Non-pigmented ciliary epithelial cell (primary cell): Measurements from ENCODE around the gene OR2D2.
"Not testable (repeated sequence)": the region's sequence is repeated elsewhere in the genome, so short reads cannot be mapped to it uniquely, and the experiment has no call there.

Source experiments
- DNase-seq: peaks from one replicate; pipeline ENCODE4 v3.0.0-alpha.2; 2010; ENCODE audit warnings: low read depth

Gene OR2D2

DNA sequence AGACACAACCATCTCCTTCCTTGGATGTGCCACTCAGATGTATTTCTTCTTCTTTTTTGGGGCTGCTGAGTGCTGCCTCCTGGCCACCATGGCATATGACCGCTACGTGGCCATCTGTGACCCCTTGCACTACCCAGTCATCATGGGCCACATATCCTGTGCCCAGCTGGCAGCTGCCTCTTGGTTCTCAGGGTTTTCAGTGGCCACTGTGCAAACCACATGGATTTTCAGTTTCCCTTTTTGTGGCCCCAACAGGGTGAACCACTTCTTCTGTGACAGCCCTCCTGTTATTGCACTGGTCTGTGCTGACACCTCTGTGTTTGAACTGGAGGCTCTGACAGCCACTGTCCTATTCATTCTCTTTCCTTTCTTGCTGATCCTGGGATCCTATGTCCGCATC is 15.4 kb downstream of the OR2D2 start:
- DNase-seq = no peak

DNA sequence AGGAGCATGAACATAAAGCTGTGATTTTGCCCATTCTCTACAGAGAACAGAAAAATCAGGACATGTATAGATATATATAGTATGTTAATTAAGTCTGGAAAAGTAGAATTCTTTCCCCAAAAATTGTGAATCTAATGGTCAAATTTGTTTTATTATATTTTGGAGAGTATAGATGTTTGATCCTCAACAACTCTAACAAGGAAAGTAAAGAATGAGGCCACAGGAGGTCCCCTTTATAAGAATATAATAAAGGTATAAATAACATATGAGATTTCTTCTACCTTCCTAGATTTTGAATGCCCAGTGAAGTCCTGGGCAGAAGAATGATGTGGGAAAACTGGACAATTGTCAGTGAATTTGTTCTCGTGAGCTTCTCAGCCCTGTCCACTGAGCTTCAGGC is 16.0 kb downstream of the OR2D2 start, which contains the start of gene OR10A4:
Gene OR10A4 (plus strand): TSS at position 301 of the 400 bp plus-strand sequence. CDS start 23 bp downstream, at position 324.
- no peak for DNase-seq

DNA sequence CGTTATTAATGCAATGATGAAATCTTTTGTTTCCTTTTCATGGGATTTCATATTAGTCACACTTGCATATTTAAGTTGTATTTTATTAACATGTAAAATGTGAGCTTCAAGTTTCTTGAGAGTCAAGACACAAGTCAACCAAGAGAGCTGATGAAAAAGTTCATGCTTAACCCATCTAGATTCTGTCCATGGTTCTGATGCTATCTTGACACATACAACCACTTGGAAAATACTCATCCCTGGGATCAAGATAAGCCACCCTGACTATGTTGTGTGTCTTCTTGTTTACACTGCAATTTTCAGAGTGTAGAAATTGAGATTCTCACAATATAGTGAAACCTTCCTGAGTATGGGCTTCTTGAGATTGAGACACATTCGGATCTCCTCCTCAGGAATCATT is 16.5 kb downstream of the OR2D2 start:
- no peak for DNase-seq

DNA sequence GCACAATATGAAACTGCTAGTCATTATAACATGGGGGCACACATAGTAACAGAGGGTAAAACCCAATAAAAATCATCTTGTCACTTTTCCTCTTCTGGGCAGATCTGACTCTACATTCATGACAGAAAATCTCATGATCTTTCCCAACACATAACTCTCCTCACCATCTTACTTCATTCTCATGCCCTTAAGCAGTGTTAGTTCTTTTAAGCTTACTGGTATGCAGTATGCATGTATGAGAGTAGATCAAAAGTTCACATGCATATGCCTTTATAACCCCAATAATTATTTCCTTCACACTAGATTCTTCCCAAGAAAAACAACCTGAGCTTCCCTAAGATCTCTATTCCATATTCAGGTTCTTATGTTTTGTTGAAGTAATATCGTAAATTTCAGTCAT is 21.0 kb downstream of the OR2D2 start:
- DNase-seq = no peak

DNA sequence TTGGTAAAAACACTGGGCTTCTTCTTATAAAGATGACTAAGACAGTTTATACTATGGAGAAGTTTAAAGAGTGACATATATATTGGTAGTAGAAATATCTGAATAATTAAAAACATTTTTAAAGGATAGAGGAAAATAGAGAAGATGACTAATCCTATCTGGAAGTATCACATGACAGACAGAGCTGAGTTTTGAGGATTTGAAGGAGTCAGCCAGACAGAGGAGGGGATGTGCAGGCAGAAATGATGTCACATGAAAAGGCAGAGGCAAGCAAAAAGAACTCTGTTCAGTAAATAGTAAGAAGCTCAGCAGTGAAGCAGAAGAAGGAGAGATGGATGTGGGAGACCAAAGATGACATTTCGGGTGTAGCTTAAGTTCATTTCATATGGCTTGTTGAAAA is 27.9 kb downstream of the OR2D2 start:
- peak; percentile 38 for DNase-seq

DNA sequence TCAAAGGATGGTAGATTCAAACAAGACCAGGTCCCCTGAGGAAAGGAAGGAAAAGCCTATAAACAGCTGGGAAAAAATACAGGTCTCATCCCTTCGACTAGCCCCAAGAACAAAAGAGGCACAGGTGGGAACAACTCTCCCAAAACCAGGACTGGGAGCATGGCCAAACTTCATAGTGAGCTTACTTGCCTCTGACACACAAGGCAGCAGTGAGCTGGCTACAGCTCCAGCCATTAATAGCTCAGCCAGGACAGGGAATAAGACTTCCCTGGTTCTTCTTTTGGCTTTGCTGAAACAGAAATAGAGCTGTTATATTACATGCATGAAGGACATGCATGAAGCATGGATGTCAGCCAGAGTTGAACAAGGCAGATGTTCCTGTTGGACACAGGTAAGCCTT is 29.3 kb downstream of the OR2D2 start, which contains the start of gene OR10A2:
Gene OR10A2 (plus strand): TSS at position 97 of the 400 bp plus-strand sequence. CDS start 6,698 bp downstream, outside the sequence.
- no peak for DNase-seq

DNA sequence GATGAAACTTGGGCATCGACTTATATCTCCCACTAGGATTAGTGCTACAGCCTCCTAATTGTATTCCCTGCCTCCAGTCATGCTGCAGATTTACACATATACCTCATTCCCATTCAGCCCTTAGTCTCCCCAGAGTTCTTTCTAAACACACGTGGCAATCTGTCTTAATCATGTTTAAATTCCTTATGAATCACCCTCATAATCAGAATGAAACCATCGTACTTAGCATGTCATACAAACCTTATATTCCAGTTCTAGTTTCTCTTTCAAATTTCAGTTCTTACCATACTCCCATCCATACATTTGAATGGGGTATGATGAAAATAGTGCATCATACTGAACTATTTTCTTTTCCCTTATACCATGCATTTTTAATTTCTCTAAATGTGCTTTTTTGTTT is 35.4 kb downstream of the OR2D2 start:
- peak; percentile 27 for DNase-seq

DNA sequence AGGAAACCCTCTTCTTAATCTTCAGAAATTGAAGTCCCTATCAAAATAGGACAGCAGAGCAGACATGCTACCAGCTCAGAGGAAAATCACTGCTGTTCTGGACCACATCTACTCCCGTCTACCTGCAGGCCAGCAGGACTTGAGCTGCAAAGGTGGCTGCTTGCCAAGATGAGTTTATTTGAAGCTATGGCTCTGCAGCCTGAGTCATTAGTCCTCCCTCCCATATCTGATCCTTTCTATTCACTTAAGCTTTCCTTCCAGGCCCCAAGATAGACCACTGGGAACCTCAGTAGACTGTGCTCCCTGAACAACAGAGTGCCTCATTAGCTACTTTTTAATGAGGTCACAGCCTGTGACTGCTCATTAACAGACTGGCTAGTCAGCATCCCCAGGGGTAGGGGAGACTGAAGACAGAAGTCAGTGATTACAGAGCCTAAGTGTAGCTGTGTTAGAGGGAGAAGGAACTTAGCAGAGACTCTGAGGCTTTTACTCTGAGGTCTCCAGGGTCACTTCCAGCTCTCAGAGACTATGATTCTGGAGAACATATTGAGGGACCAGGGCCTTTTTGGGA is 36.2 kb downstream of the OR2D2 start:
- peak; percentile 65 for DNase-seq

DNA sequence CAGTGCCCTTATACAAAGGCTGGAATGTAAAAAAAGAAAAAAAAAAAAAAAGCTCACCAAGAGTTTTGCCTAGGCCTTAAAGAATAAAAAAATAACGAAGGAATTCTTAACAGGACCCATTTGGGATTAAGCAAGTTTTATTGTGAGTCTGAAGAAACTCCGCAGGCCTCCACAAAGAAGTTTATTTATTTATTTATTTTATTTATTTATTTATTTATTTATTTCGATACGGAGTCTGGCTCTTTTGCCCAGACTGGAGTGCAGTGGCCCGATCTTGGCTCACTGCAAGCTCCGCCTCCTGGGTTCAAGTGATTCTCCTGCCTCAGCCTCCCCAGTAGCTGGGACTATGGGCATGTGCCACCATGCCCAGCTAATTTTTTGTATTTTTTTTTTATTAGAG is 37.5 kb downstream of the OR2D2 start:
- not testable (repeated sequence) for DNase-seq

DNA sequence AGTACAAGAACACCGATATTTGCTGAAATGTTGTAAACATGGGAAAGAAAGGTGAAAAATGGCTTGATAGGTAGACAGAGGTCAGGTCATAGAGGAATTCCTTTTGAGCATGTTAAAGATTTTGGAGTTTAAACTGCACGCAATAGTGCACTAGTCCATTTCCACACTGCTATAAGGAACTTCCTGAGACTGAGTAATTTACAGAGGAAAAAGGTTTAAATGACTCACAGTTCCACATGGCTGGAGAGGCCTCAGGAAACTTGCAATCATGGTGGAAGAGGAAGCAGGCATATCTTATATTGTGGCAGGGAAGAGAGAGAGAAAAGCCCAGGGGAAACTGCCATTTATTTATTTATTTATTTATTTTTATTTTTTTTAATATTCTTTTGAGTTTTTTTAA is 41.8 kb downstream of the OR2D2 start:
- no peak for DNase-seq

DNA sequence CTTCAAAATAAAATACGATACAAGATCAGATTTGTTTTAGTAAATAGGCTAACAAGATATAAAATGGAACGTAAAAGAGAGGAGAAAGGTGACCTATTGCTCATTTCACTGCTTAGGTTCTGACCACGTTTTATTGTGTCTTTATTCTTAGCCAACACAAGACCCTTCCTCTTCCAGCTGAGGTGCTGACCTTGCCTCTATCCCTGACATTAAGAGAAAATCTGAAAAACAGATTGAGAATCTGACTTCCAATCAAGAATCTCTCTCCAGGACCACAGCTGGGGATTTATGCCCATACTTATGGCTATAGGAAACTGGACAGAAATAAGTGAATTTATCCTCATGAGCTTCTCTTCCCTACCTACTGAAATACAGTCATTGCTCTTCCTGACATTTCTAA is 46.9 kb downstream of the OR2D2 start, which contains the start of gene OR10A5:
Gene OR10A5 (plus strand): TSS at position 301 of the 400 bp plus-strand sequence. CDS start 0 bp downstream, at position 301.
- no peak for DNase-seq

DNA sequence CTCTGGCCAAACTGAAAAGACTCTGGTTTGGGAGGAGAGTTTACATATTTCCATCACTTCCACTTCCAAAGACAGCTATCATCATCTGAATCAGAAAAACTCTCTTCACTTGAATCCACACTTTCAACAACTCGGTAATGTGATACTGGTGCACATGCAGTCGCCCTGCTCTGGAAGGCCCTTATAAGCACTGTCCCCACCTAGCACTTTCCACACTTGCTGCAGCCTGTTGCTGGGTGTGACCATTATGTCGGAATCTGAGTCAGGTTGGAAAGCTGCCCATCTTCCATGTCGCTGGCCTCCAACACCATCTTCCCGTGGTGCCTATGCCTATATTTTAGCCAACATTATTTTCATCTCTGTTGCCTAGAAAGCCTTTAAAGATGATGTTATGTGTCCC is 47.9 kb downstream of the OR2D2 start:
- no peak for DNase-seq

DNA sequence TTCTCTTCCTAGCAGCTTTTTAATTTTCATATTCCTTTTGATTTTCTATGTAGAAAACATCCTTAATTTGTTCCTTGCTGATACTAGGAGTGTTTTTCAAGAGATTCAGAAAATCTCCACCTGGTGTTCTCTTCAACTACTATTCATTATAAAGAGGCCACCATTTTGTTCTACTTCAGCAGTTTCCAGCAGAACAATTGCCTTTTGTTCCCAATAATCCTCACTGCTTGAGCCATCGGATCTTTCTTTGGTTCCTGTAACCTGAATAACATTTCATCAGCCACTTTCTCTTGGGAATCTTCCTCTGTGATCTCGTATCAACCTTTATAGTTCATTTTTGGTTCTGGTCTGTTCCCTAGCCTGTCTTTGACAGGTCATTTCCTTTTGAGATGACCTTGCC is 48.6 kb downstream of the OR2D2 start:
- DNase-seq = no peak

DNA sequence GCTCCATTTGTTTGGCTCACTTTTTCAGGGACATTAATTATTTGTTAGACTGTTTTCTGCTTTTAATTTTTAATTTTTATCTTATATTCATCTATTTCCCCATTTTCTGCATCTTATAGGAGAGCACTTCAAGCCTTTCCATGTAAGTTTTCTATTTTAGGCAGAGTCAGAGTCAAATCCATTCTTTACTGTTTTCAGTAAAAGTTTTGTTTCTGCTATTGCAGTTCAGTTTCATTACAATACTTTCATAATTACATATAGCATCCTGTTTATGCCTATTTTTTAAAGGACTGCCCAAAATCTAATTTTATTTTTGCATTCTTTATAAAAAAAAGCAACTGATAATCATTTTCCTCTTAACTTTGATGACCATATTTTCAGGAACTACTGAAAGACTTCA is 50.6 kb downstream of the OR2D2 start:
- DNase-seq = no peak
